Fibroblast of skin of right biceps (primary cell): ENCODE measurements around the gene ZNF318.
"Not testable (repeated sequence)": the region's sequence is repeated elsewhere in the genome, so short reads cannot be mapped to it uniquely, and the experiment has no call there.

Experiments used
- DNase-seq: peaks from one replicate; pipeline ENCODE4 v3.0.0-alpha.2; 2013

Gene ZNF318

DNA sequence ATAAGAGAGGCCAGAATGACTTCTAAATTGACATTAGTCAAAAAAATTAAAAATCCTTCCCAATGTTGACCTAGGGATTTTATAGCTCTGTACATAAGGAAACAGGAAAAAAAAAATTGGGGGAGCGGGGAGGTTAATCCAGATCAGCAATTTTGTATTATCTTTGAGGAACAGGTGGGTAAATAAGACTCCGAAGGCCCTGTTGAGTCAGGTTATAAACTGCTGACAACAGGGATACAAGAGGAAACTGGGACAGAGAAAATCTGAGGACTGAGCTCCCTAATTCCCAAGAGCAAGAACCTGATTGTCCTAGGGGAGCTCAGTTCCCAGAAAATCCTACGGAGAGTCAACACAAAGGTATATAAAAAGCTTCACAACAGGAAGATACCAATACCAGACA, 34.0 kb downstream of the ZNF318 start:
- DNase-seq, result no peak

- peak; percentile 72 for DNase-seq
These were observed 34.9 kb downstream of the ZNF318 start for GRCh38 chr6:43334466-43335095.

DNA sequence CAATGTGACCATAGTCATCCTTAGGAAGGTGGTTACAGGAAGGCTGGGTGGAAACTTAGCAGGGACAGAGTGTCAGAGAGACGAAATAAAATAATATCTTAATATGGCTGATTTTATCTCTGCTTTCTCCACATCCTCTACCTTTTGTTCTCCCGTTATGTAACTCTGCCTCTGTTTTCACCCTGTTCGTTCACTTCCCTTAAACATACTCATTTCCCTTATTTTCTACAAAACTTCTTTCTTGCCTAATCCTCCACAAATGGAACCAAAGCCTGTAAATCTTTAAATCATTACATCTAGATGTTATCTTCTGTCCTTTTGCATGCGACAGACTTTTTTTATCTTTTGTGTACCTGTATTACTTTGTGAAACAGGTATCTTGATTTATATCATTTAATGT, 37.6 kb downstream of the ZNF318 start:
- no peak for DNase-seq

DNA sequence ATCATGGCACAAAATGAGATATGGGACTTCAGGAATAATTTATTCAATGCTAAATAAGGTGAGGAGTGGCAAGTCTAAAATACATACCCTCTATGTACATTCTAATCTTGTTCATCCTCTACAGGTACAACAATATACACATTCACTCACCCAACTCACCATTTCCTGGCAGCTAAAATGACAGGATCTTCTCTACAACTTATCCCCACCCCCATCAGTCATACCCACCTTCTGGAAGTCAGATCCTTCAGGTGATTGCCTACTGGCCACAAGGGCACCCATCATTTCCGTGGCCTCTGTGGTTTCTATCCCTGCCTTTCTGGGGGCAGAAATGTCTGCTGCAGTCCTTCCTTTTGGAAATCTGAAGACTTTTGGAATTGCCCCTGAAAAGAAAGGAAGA, 38.0 kb downstream of the ZNF318 start:
- no peak for DNase-seq

GRCh38 chr6:43328528-43328927, 40.9 kb downstream of the ZNF318 start:
- DNase-seq, result no peak

- no peak for DNase-seq
These were observed 43.6 kb downstream of the ZNF318 start for GRCh38 chr6:43325876-43326275.

DNA sequence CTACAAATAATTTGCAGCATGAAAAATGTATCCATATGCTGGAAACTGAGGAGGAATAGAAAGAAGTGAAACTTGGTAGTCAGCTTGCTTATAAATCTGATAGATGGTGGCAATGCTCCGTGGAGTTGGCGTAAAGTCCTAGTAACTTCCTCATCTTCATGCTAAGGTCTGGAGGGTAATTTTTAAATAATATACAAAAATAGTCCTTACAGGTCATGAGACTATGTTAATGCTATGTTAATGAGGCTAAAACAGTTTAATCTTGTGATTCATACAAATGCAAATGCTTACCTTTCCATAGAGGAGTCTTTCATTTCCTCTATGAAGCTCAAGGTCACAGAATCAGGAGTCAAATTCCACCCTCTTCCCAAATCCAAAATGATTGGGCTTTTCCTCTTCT, 51.4 kb downstream of the ZNF318 start:
- DNase-seq, result no peak

GRCh38 chr6:43313813-43314212, 55.6 kb downstream of the ZNF318 start:
- DNase-seq, result no peak

- no peak for DNase-seq
These were observed 57.8 kb downstream of the ZNF318 start for GRCh38 chr6:43311666-43312065.

- DNase-seq, result no peak
These were observed 58.8 kb downstream of the ZNF318 start for GRCh38 chr6:43310624-43311023.

GRCh38 chr6:43310134-43310533, 59.3 kb downstream of the ZNF318 start:
- no peak for DNase-seq

DNA sequence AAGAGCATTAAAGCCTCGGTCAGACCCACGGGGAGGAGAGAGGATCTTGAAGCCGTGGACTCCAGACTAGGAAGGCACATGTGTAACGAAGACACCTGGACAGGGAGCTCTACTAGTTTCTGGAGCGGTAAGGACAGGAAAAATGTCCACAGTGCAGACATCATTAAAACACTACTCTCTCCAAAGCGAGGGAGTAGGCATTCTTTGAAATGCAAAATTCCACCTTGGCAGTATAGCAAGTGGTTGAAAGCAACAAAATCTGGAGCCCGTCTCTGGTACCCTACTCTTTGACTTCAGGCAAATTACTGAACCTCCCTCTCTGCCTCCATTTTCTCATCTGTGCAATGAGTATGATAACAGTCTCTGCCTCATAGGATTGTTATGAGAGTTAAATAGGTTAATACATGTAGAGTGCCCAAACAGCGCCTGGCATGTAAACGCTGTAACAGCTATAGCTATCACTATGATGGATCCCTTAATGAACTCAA, 60.4 kb downstream of the ZNF318 start:
- DNase-seq, result no peak

GRCh38 chr6:43308101-43308989, 61.1 kb downstream of the ZNF318 start, which contains the start of gene CRIP3:
TSS of gene CRIP3 (minus strand) at chr6:43308826. CDS start at chr6:43308792, 34 bp downstream.
- peak; percentile 61 for DNase-seq

DNA sequence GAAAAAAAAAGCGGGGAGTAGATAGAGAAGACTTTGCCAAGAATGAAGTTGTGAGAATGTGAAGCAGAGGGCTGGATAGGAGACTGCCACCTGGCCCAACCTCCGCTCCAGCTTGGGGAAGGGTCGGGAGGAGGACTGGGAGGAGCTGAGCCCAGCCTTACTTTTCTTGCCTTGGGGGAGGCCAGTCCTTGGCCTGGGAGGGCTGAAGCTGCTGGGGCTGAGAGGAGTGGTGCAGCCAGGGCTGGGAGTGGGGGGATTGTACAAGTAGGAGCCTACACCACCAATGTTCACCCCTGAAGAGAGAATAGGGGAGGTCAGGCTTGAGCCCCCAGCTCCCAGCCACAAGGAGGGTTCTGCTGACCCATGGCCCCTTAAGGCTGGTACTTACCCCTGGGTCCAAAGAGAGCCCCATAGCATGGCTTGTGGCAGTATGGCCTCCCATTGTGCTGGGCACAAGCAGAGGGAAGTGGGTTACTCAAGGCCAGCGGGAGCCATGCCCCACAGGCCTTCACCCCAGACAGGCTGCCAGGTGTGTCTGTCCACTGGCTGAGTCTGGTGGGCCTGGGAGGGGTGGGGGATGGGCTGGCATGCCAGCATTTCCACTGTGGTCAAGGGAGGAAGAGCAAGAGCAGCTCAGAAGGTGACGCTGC, 61.9 kb downstream of the ZNF318 start:
- DNase-seq, result no peak

DNA sequence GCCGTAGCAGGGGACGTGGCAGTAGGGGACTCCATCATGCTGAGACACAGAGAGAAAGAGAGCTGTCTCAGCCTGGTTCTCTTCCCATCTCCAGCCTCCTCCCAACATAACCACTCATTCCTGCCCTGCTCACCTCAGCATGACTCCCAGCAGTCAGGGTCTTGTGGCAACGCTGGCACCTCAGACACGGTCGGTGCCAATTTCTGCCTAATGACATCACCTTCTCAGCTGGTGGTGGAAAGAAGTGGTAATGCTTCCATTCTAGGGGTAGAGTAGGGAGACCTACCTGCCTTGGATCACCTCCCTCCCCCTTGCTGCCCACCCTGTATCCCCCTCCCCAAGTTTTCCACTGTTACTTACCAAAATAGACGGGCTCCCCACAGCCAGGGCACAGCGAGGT, 63.4 kb downstream of the ZNF318 start:
- no peak for DNase-seq

DNA sequence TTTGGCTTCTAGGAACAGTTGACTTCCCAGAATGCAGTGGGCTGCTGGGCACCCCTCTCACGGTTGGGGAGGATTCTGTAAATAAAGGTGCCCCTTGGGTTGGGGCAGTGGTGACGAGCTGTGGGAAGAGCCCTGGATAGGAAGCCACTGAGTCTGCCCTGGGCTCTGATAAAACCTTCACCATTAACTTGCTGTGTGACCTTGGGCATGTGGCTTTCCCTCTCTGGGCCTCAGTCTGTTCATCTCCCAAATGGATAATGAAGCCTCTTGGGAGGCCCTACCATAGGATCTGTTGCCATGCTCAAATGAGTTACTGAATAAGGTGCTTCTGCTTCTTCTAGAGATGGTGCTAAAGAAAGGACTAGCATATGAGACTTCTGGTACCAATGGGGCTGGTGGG, 64.6 kb downstream of the ZNF318 start:
- no peak for DNase-seq

GRCh38 chr6:43304361-43304760, 65.1 kb downstream of the ZNF318 start:
- DNase-seq, result no peak

DNA sequence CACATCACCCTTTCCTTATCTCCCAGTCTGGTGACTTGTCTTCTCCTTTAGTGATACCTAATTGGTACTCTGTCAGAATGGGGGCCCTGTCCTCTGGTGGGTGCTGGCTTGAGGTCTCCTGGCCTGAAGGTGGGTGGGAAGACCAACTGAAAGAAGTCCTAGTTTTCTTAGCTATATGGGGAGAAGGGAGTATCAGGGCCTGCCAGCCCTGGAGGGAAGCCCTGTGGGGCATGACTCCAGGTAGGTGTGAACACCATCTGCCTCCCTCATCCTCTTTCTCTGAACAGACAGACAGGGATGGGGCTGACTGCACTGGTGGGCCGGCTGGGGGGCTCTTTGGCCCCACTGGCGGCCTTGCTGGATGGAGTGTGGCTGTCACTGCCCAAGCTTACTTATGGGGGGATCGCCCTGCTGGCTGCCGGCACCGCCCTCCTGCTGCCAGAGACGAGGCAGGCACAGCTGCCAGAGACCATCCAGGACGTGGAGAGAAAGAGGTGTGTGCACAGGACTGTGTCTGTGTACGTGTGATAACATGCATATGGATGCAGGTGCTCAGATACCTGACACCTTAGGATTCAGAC, 65.6 kb downstream of the ZNF318 start:
- DNase-seq, result no peak

- not testable (repeated sequence) for DNase-seq
These were observed 66.4 kb downstream of the ZNF318 start for GRCh38 chr6:43303006-43303405.

DNA sequence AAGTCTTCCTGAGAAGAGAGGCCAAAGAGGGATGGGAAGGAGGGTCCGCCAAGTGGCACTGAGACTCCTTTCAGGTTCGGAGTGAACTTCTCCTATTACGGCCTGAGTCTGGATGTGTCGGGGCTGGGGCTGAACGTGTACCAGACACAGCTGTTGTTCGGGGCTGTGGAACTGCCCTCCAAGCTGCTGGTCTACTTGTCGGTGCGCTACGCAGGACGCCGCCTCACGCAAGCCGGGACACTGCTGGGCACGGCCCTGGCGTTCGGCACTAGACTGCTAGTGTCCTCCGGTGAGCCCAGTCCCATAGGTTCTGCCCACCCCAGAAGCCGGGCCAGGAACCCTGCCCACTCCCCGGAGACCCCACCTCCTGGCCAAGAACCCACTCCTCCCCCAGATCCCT, 67.3 kb downstream of the ZNF318 start:
- DNase-seq, result no peak

DNA sequence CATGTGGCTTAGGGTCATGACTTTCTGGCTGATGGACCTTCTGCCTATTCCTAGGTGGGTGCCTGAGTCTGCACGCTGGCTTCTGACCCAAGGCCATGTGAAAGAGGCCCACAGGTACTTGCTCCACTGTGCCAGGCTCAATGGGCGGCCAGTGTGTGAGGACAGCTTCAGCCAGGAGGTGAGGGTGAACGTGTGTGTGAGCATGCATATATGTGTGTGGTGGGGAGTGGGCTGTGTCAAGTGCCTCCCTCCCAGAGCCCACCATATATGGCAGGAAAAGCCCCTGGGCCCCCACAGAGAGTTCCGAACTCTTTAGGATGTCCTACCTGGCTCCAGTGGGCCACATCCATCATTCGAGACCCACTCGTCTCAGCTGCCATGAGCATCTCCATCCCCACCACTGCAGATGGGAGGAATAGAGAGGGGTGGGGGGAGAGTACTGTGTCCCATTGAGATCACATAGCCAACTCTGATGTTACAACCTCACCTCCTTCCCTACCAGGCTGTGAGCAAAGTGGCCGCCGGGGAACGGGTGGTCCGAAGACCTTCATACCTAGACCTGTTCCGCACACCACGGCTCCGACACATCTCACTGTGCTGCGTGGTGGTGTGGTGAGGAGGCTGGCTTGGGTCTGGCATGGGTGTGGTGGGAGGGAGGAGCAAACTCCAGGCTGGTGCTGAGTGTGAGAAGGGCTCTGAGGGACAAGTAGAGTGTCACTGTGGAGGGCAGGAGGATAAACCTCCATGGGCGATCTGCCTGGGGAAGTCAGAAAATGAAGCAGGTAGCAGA, 68.2 kb downstream of the ZNF318 start:
- DNase-seq, result no peak
